ENCODE data around the gene PTPRN2. TPM values are rescaled to one million over a fixed set of nuclear protein-coding genes. Genes with fewer than 3 reads are reported as not detected.

Gene PTPRN2
- total RNA-seq, 1 experiment from 2014 or later = 2.1 TPM

- ChIA-PET POLR2A (no interaction called here), CTCF (no interaction called here), RAD21 (ENCODE audit: low non-redundant PET in 1 of 2, low total read pairs in 2 of 2, uncharacterized antibody in 2 of 2, unreplicated experiment in 2 of 2) (no interaction called here)
- TF ChIP-seq ZBTB33 (IDR thresholded peaks at IDR 0.05; ENCODE audit: extremely low read depth, insufficient replicate concordance, low read length) (no peak), REST (IDR thresholded peaks at IDR 0.05; ENCODE audit: low read depth) (no peak), YY1 (IDR thresholded peaks at IDR 0.05; ENCODE audit: extremely low read depth, insufficient replicate concordance, low read depth, low read length) (no peak), SP1 (IDR thresholded peaks at IDR 0.05; ENCODE audit: low read depth) (no peak), JUND (IDR thresholded peaks at IDR 0.05) (no peak), EZH2phosphoT487 (IDR thresholded peaks at IDR 0.05; ENCODE audit: borderline replicate concordance) (no peak), CBX3 (IDR thresholded peaks at IDR 0.05; ENCODE audit: low read depth) (no peak), CEBPB (IDR thresholded peaks at IDR 0.05; ENCODE audit: low read depth) (no peak), FOSL1 (IDR thresholded peaks at IDR 0.05; ENCODE audit: low read depth) (no peak), EGR1 (IDR thresholded peaks at IDR 0.05; ENCODE audit: low read depth) (no peak), RAD21 (IDR thresholded peaks at IDR 0.05; ENCODE audit: low read depth) (no peak), EZH2 (IDR thresholded peaks at IDR 0.05) (no peak), SIN3A (IDR thresholded peaks at IDR 0.05; ENCODE audit: low read depth) (no peak), ELF1 (IDR thresholded peaks at IDR 0.05; ENCODE audit: borderline replicate concordance, low read depth) (no peak), SRF (IDR thresholded peaks at IDR 0.05; ENCODE audit: low read depth) (no peak), POLR2A (IDR thresholded peaks at IDR 0.05; ENCODE audit: borderline replicate concordance, extremely low read depth, insufficient read depth, insufficient read length) (no peak)
- TF ChIP-seq, protein P1, sequence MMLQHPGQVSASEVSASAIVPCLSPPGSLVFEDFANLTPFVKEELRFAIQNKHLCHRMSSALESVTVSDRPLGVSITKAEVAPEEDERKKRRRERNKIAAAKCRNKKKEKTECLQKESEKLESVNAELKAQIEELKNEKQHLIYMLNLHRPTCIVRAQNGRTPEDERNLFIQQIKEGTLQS (IDR thresholded peaks at IDR 0.05) = no peak
- TF ChIP-seq, protein P2, sequence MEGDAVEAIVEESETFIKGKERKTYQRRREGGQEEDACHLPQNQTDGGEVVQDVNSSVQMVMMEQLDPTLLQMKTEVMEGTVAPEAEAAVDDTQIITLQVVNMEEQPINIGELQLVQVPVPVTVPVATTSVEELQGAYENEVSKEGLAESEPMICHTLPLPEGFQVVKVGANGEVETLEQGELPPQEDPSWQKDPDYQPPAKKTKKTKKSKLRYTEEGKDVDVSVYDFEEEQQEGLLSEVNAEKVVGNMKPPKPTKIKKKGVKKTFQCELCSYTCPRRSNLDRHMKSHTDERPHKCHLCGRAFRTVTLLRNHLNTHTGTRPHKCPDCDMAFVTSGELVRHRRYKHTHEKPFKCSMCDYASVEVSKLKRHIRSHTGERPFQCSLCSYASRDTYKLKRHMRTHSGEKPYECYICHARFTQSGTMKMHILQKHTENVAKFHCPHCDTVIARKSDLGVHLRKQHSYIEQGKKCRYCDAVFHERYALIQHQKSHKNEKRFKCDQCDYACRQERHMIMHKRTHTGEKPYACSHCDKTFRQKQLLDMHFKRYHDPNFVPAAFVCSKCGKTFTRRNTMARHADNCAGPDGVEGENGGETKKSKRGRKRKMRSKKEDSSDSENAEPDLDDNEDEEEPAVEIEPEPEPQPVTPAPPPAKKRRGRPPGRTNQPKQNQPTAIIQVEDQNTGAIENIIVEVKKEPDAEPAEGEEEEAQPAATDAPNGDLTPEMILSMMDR (IDR thresholded peaks at IDR 0.05 in 2 of 3, conservative IDR thresholded peaks at IDR 0.05 in 1 of 3; ENCODE audit: borderline replicate concordance in 1 of 3, insufficient read depth in 1 of 3, low read depth in 2 of 3, low read length in 2 of 3) = no peak
- intact Hi-C loops (cut with micrococcal nuclease) = no loop called here
- no peak overlapping the region for H3K9ac ChIP-seq (ENCODE audit: low read length)
- BruUV-seq (replicated peaks) = no TSS peak
- H3K4me2 ChIP-seq (ENCODE audit: low read length) = no peak overlapping the region
- H3K9me2 ChIP-seq (ENCODE audit: insufficient read depth) = no peaks in the 10 kb centered on the region
- H3K27ac ChIP-seq (ENCODE audit: low read depth, low read length) = no peak overlapping the region
- no peaks in the 10 kb centered on the region for H3K79me2 ChIP-seq (ENCODE audit: insufficient read depth, low read length)
- no peaks in the 10 kb centered on the region for H3K36me3 ChIP-seq (ENCODE audit: control insufficient read depth in 1 of 2, insufficient read depth in 2 of 2, low read length in 2 of 2)
- H3K4me3 ChIP-seq (replicated peaks in 1 of 2; ENCODE audit: low read depth in 1 of 2, low read length in 2 of 2) = no peak overlapping the region
- ATAC-seq (no peak), DNase-seq (ENCODE audit: low read depth, low spot score) (no peak)
- no peaks in the 10 kb centered on the region for H3K4me1 ChIP-seq (ENCODE audit: control insufficient read depth in 1 of 2, insufficient read depth in 2 of 2, low read length in 2 of 2)
- no peaks in the 10 kb centered on the region for H3K27me3 ChIP-seq (ENCODE audit: insufficient read depth, low read length)
- no peak overlapping the region for H2AFZ ChIP-seq (ENCODE audit: low read depth, low read length, poor library complexity, severe bottlenecking)
- no peaks in the 10 kb centered on the region for H3K9me3 ChIP-seq (ENCODE audit: control insufficient read depth in 1 of 2, insufficient read depth in 1 of 2, low read depth in 1 of 2, low read length in 2 of 2)
- no peaks in the 10 kb centered on the region for H4K20me1 ChIP-seq (ENCODE audit: insufficient read depth)
Measured at GRCh38 chr7:157622000-157622399, 965.6 kb downstream of the PTPRN2 start.
